Ishikawa (cell line): ENCODE results near the gene OTUD3.

Experiments
- CEBPB ChIP-seq: IDR thresholded peaks from 2 replicates; pipeline ENCODE4 v1.6.1; 2012
- CREB1 ChIP-seq: IDR thresholded peaks from 2 replicates; pipeline ENCODE4 v1.6.1; 2012; ENCODE audit warnings: low read depth
- EGR1 ChIP-seq: IDR thresholded peaks from 2 replicates; pipeline ENCODE4 v1.6.1; 2012
- EP300 ChIP-seq: IDR thresholded peaks from 2 replicates; pipeline ENCODE4 v1.6.1; 2012; ENCODE audit warnings: borderline replicate concordance
- FOXM1 ChIP-seq: IDR thresholded peaks from 2 replicates; pipeline ENCODE4 v1.6.1; 2012; ENCODE audit warnings: low read depth, borderline replicate concordance
- NFIC ChIP-seq: IDR thresholded peaks from 2 replicates; pipeline ENCODE4 v1.6.1; 2012
- RAD21 ChIP-seq: IDR thresholded peaks from 2 replicates; pipeline ENCODE4 v1.6.1; 2012; ENCODE audit warnings: low read depth
- TAF1 ChIP-seq: IDR thresholded peaks from 2 replicates; pipeline ENCODE4 v1.6.1; 2012; ENCODE audit warnings: low read depth, mild to moderate bottlenecking
- TCF12 ChIP-seq: IDR thresholded peaks from 2 replicates; pipeline ENCODE4 v1.6.1; 2012; ENCODE audit warnings: low read depth
- TEAD4 ChIP-seq: IDR thresholded peaks from 2 replicates; pipeline ENCODE4 v1.6.1; 2012
- YY1 ChIP-seq: IDR thresholded peaks from 2 replicates; pipeline ENCODE4 v1.6.1; 2012; ENCODE audit warnings: low read depth
- ZBTB7A ChIP-seq: IDR thresholded peaks from 2 replicates; pipeline ENCODE4 v1.6.1; 2012; ENCODE audit warnings: low read depth
- TF ChIP-seq, protein P1 (sequence below): IDR thresholded peaks from 2 replicates; pipeline ENCODE4 v1.6.1; 2012; ENCODE audit warnings: low read depth, mild to moderate bottlenecking
- TF ChIP-seq, protein P2 (sequence below): IDR thresholded peaks from 2 replicates; pipeline ENCODE4 v1.6.1; 2012
- TF ChIP-seq, protein P3 (sequence below): IDR thresholded peaks from 2 replicates; pipeline ENCODE4 v1.6.1; 2012

OTUD3 gene

DNA sequence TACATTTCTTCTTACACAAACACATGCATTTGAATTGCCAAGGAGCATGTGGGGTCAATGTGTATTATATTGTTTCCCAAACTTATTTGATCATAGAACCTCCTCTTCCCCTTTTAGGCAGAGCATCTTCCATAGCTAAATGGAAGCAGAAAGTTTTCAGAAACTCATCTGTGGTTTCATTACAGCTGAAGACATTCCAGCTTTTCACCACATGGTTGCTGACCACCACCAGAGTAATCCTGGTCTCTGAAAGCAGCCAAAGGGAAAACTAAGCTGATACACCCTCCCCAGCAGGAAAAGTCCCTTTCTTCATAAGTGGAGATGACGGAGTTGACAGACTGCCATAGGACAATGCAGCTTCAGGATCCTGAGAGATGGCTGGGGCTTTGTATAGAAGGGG lies 30.2 kb upstream of the OTUD3 start:
- TF ChIP-seq CEBPB, result no peak
- no peak for TF ChIP-seq CREB1
- no peak for TF ChIP-seq YY1
- no peak for TF ChIP-seq TAF1
- no peak for TF ChIP-seq NFIC

DNA sequence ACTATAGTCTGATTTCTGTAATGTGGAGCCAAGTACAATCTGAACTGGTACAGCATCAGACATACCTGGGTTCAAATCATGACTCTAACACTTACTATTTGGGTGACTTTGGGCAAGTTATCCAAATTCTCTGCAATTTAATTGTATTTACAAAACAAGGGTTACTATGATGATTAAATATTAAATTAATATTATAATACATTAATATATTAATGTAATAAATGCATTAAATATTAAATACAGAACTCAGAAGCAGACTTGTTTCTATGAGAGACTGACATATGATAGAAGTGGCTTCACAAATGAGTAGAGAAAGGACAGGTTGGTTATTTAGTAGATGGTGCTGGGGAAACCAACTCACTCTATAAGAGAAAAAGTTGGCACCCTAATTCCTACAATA lies 27.3 kb upstream of the OTUD3 start:
- no peak for TF ChIP-seq TCF12
- TF ChIP-seq, protein P1, sequence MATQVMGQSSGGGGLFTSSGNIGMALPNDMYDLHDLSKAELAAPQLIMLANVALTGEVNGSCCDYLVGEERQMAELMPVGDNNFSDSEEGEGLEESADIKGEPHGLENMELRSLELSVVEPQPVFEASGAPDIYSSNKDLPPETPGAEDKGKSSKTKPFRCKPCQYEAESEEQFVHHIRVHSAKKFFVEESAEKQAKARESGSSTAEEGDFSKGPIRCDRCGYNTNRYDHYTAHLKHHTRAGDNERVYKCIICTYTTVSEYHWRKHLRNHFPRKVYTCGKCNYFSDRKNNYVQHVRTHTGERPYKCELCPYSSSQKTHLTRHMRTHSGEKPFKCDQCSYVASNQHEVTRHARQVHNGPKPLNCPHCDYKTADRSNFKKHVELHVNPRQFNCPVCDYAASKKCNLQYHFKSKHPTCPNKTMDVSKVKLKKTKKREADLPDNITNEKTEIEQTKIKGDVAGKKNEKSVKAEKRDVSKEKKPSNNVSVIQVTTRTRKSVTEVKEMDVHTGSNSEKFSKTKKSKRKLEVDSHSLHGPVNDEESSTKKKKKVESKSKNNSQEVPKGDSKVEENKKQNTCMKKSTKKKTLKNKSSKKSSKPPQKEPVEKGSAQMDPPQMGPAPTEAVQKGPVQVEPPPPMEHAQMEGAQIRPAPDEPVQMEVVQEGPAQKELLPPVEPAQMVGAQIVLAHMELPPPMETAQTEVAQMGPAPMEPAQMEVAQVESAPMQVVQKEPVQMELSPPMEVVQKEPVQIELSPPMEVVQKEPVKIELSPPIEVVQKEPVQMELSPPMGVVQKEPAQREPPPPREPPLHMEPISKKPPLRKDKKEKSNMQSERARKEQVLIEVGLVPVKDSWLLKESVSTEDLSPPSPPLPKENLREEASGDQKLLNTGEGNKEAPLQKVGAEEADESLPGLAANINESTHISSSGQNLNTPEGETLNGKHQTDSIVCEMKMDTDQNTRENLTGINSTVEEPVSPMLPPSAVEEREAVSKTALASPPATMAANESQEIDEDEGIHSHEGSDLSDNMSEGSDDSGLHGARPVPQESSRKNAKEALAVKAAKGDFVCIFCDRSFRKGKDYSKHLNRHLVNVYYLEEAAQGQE, result no peak
- TF ChIP-seq ZBTB7A, result no peak
- TF ChIP-seq NFIC, result no peak
- TF ChIP-seq, protein P2, sequence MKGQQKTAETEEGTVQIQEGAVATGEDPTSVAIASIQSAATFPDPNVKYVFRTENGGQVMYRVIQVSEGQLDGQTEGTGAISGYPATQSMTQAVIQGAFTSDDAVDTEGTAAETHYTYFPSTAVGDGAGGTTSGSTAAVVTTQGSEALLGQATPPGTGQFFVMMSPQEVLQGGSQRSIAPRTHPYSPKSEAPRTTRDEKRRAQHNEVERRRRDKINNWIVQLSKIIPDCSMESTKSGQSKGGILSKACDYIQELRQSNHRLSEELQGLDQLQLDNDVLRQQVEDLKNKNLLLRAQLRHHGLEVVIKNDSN, result no peak
- no peak for TF ChIP-seq FOXM1
- TF ChIP-seq YY1, result no peak
- TF ChIP-seq RAD21, result no peak
- TF ChIP-seq TEAD4, result no peak
- TF ChIP-seq, protein P3, sequence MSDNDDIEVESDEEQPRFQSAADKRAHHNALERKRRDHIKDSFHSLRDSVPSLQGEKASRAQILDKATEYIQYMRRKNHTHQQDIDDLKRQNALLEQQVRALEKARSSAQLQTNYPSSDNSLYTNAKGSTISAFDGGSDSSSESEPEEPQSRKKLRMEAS, result no peak
- TF ChIP-seq EP300, result no peak
- TF ChIP-seq TAF1, result no peak
- TF ChIP-seq CREB1, result no peak
- TF ChIP-seq EGR1, result no peak
- TF ChIP-seq CEBPB, result no peak

DNA sequence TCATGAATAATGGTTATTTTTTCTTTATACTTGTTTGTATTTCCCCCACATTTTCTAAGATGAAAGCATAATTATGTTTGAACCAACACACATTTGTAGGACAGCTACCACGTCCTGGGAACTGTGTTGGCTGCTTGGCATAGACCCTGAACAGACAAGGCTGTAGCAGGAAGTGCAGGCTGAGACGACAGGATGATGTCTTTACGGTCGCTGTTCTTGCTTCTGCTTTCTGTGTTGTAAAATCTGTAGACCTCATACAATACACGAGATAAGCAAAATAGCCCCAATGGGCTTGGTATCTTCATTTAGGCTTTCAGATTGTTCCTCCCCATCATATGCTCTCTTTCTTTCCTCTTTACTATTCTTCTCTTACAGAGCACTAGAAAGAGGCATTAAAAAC lies 23.3 kb upstream of the OTUD3 start:
- no peak for TF ChIP-seq EP300
- TF ChIP-seq, protein P3, result no peak
- no peak for TF ChIP-seq NFIC
- no peak for TF ChIP-seq CREB1

DNA sequence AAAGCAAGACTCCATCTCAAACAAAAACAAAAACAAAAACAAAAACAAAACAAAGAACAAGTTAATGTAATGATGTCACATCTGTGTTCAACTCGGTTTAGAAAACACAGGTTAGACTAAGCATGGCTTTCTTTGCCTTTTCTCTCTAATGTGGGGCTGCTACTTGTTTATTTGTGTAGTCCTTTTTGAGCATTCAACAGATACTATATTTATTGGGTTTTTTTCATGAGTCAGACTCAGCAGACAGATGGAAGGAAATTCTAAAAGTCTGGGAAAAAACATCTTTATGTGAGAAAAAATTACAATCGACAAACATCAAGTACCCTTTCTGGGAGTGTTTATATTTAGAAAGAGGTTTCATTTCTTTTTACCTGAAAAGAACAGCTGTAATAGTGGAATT lies 22.3 kb upstream of the OTUD3 start:
- no peak for TF ChIP-seq NFIC

DNA sequence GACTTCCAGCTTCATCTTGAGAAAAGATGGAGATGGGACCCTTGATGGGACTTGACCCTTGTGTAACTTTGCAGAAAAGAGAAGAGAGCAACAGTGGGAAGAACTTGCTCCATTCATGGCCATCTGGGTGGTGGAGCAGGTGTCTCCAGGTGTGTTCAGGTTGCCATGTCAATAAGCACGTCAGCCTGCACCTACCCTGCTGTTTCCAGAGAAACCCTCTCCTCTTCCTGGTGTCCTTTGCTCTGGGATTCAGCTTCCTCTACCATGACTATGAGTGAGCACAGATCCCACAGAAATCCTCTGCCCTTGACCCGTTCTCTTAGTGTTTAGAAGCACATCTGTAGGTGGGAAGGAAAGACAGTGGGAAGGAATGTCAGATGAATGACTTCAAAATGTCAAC lies 21.8 kb upstream of the OTUD3 start:
- TF ChIP-seq TAF1 (no peak), ZBTB7A (no peak), TEAD4 (no peak), EGR1 (no peak), FOXM1 (no peak), CEBPB (no peak), YY1 (no peak), CREB1 (no peak), TCF12 (no peak), RAD21 (no peak), NFIC (no peak), EP300 (no peak)
- TF ChIP-seq, protein P1, result no peak
- TF ChIP-seq, protein P3, result no peak
- TF ChIP-seq, protein P2, result no peak

DNA sequence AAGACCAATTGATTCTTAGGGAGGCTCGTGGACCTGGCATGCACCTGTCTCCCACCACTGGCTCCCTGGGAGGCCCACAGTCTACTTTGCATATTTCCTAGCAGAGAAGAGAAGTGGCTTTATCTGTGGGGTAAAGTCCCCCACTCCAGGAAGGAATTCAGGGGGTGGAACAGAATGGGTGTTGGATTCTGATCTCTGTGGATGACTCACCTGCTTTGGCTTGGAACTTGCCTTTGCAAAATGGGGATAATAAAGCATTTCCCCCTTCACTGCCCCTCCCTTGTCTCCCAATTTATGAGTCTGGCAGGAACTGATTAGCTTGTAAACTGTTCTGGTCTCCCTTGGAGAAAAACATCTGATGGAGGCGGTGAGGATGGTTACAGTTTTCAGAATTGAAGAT lies 21.2 kb upstream of the OTUD3 start:
- TF ChIP-seq, protein P1, result no peak
- TF ChIP-seq EGR1 (no peak), TAF1 (no peak)
